Neural progenitor cell (in vitro differentiated cells): ENCODE data around the gene TP63. TPM values are rescaled to one million over a fixed set of nuclear protein-coding genes. Genes with fewer than 3 reads are reported as not detected.

ENCODE experiments used
- DNase-seq: peaks from one replicate; pipeline ENCODE4 v3.0.0-alpha.2; 2016; ENCODE audit warnings: low spot score
- H2AFZ ChIP-seq: fragments of 200-600 bp; sonication (generic); replicated peaks from 2 replicates; pipeline ENCODE4 v1.6.1; 2016; ENCODE audit warnings: antibody characterized with exemption
- H3F3A ChIP-seq: fragments of 200-600 bp; sonication (generic); 2 replicates; pipeline ENCODE4 v1.6.1; 2016; ENCODE audit warnings: antibody characterized with exemption, low read depth
- H3K27ac ChIP-seq: fragments of 200-600 bp; sonication (generic); 2 replicates; pipeline ENCODE4 v1.5.1; 2016; ENCODE audit warnings: mild to moderate bottlenecking
- H3K27me3 ChIP-seq: fragments of 200-600 bp; sonication (generic); 2 replicates; pipeline ENCODE4 v1.6.1; 2016; ENCODE audit warnings: mild to moderate bottlenecking, moderate library complexity
- H3K36me3 ChIP-seq: fragments of 200-600 bp; sonication (generic); 2 replicates; pipeline ENCODE4 v1.5.1; 2016
- H3K4me1 ChIP-seq: fragments of 200-600 bp; sonication (generic); 2 replicates; pipeline ENCODE4 v1.6.1; 2016; ENCODE audit warnings: mixed run types
- H3K4me2 ChIP-seq: fragments of 200-600 bp; sonication (generic); 2 replicates; pipeline ENCODE4 v1.6.1; 2016
- H3K4me3 ChIP-seq: fragments of 200-600 bp; sonication (generic); 2 replicates; pipeline ENCODE4 v1.5.1; 2016
- H3K79me2 ChIP-seq: fragments of 200-600 bp; sonication (generic); 2 replicates; pipeline ENCODE4 v1.6.1; 2016; ENCODE audit warnings: low read depth
- H3K9ac ChIP-seq: fragments of 200-600 bp; sonication (generic); 2 replicates; pipeline ENCODE4 v1.6.1; 2016
- H3K9me3 ChIP-seq: fragments of 200-600 bp; sonication (generic); 2 replicates; pipeline ENCODE4 v1.5.1; 2016; ENCODE audit warnings: low read depth
- H4K20me1 ChIP-seq: fragments of 200-600 bp; sonication (generic); 2 replicates; pipeline ENCODE4 v1.6.1; 2016; ENCODE audit warnings: low read depth
- H3K27ac Mint-ChIP-seq: 3 replicates; pipeline ENCODE4 v1.8.0; 2021; ENCODE audit warnings: mixed read lengths
- H3K27me3 Mint-ChIP-seq: 2 replicates; pipeline ENCODE4 v1.8.0; 2022; ENCODE audit warnings: low read depth, mild to moderate bottlenecking, inconsistent platforms, moderate library complexity, mixed read lengths; ENCODE audit not compliant: insufficient read depth
- H3K36me3 Mint-ChIP-seq: 3 replicates; pipeline ENCODE4 v1.8.0; 2021; ENCODE audit warnings: mixed read lengths
- H3K4me1 Mint-ChIP-seq: 3 replicates; pipeline ENCODE4 v1.8.0; 2021; ENCODE audit warnings: mixed read lengths
- H3K4me3 Mint-ChIP-seq: 3 replicates; pipeline ENCODE4 v1.8.0; 2021; ENCODE audit warnings: mild to moderate bottlenecking, moderate library complexity, mixed read lengths
- H3K9me3 Mint-ChIP-seq: 3 replicates; pipeline ENCODE4 v1.8.0; 2020; ENCODE audit warnings: mixed read lengths
- EZH2 ChIP-seq: fragments of 200-600 bp; sonication (generic); IDR thresholded peaks from 2 replicates; pipeline ENCODE4 v1.6.1; 2017; ENCODE audit warnings: antibody characterized with exemption, mild to moderate bottlenecking, moderate library complexity
- EZH2phosphoT487 ChIP-seq: fragments of 200-600 bp; sonication (generic); IDR thresholded peaks from 2 replicates; pipeline ENCODE4 v1.6.1; 2017; ENCODE audit warnings: antibody characterized with exemption
- total RNA-seq: library from RNA; depleted of rRNA; stranded (reverse); fragments of >200 nt; gene quantifications from 2 replicates; pipeline ENCODE4 v1.2.3, GENCODE V29; 2015; ENCODE audit warnings: low replicate concordance
- TF ChIP-seq, protein P1 (sequence below): fragments of 200-600 bp; sonication (generic); IDR thresholded peaks from 2 replicates; pipeline ENCODE4 v1.5.1; 2017; ENCODE audit warnings: antibody characterized with exemption, mild to moderate bottlenecking

TP63 gene
- total RNA-seq, 1 donor from 2014 or later = 0.62 TPM

DNA sequence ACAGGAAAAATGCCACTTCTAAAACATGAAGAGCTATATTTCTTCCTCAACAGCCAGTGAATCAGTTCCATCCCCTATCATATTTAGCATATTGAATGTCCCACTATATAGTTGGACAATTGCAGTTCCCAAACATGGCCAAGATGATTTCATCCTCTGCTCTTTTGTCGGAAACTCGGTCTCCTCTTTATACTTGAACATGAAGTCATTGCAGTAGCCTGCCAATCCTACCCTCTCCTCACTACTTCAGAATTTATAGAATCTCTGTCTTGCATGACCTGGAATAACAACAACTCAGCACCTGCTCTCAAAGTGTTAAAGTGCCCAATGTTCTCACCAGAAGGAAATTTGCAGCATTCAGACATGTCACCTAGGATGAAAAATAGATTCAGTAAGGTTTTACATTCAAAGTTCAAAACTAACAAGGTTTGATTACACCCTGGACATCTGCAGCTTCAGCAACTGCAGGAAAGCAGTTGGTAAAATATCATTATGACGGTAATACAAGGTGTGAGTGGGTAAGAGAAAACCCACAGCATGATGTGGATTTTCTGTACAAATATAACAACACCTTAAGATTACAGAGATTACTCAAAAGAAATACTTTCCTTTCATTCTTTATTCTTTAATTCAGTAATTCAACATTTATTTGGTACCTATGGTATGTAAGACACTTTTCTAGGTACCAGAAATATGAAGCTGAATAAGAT lies 52.5 kb downstream of the TP63 start:
- no peaks in the 10 kb centered on the region for H3K9me3 Mint-ChIP-seq
- DNase-seq = no peak
- H2AFZ ChIP-seq = no peak overlapping the region
- no peaks in the 10 kb centered on the region for H4K20me1 ChIP-seq
- H3K36me3 Mint-ChIP-seq = no peaks in the 10 kb centered on the region
- H3K4me1 Mint-ChIP-seq = no peaks in the 10 kb centered on the region
- no peak overlapping the region for H3K27ac ChIP-seq
- no peaks in the 10 kb centered on the region for H3F3A ChIP-seq
- no peak overlapping the region for H3K9ac ChIP-seq
- no peak overlapping the region for H3K4me2 ChIP-seq
- H3K79me2 ChIP-seq = no peaks in the 10 kb centered on the region
- no peak overlapping the region for H3K4me3 Mint-ChIP-seq
- H3K9me3 ChIP-seq = no peaks in the 10 kb centered on the region
- no peak overlapping the region for H3K4me3 ChIP-seq
- H3K36me3 ChIP-seq = no peaks in the 10 kb centered on the region
- H3K27me3 Mint-ChIP-seq = no peaks in the 10 kb centered on the region
- no peaks in the 10 kb centered on the region for H3K27me3 ChIP-seq
- TF ChIP-seq EZH2 = no peak
- no peak for TF ChIP-seq EZH2phosphoT487
- TF ChIP-seq, protein P1, sequence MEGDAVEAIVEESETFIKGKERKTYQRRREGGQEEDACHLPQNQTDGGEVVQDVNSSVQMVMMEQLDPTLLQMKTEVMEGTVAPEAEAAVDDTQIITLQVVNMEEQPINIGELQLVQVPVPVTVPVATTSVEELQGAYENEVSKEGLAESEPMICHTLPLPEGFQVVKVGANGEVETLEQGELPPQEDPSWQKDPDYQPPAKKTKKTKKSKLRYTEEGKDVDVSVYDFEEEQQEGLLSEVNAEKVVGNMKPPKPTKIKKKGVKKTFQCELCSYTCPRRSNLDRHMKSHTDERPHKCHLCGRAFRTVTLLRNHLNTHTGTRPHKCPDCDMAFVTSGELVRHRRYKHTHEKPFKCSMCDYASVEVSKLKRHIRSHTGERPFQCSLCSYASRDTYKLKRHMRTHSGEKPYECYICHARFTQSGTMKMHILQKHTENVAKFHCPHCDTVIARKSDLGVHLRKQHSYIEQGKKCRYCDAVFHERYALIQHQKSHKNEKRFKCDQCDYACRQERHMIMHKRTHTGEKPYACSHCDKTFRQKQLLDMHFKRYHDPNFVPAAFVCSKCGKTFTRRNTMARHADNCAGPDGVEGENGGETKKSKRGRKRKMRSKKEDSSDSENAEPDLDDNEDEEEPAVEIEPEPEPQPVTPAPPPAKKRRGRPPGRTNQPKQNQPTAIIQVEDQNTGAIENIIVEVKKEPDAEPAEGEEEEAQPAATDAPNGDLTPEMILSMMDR = no peak
- H3K27ac Mint-ChIP-seq = no peak overlapping the region
- H3K4me1 ChIP-seq = peaks cover 4% of the 10 kb centered on the region

DNA sequence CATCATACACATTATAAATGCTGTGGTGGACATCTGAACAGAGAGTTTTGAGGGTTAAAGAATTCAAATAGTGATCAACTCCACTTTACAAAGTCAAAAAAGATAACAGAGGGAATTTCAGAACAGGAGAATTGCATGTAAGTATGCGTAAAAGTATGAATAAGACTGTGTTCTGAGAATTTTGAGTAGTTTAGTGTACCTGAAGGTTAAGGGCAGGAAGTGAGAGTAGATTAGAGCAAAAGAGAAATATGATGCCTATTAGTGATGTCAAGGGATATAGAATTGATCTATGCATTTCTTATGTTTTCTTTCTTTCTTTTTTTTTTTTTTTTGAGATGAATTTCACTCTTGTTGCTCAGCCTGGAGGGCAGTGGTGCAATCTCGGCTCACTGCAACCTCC lies 53.1 kb downstream of the TP63 start:
- TF ChIP-seq EZH2phosphoT487 = no peak
- TF ChIP-seq, protein P1 = no peak
- no peak for TF ChIP-seq EZH2
- no peaks in the 10 kb centered on the region for H3K9me3 Mint-ChIP-seq
- DNase-seq = no peak
- H3K27me3 Mint-ChIP-seq = no peaks in the 10 kb centered on the region
- H3K4me2 ChIP-seq = no peak overlapping the region
- H2AFZ ChIP-seq = no peak overlapping the region
- H3F3A ChIP-seq = no peaks in the 10 kb centered on the region
- peaks cover 4% of the 10 kb centered on the region for H3K4me1 ChIP-seq
- no peaks in the 10 kb centered on the region for H3K9me3 ChIP-seq
- H3K4me1 Mint-ChIP-seq = no peaks in the 10 kb centered on the region
- no peak overlapping the region for H3K27ac ChIP-seq
- no peaks in the 10 kb centered on the region for H3K27me3 ChIP-seq
- no peak overlapping the region for H3K4me3 Mint-ChIP-seq
- H3K27ac Mint-ChIP-seq = no peak overlapping the region
- H3K36me3 Mint-ChIP-seq = no peaks in the 10 kb centered on the region
- no peaks in the 10 kb centered on the region for H4K20me1 ChIP-seq
- no peak overlapping the region for H3K9ac ChIP-seq
- no peaks in the 10 kb centered on the region for H3K79me2 ChIP-seq
- H3K4me3 ChIP-seq = no peak overlapping the region
- H3K36me3 ChIP-seq = no peaks in the 10 kb centered on the region

DNA sequence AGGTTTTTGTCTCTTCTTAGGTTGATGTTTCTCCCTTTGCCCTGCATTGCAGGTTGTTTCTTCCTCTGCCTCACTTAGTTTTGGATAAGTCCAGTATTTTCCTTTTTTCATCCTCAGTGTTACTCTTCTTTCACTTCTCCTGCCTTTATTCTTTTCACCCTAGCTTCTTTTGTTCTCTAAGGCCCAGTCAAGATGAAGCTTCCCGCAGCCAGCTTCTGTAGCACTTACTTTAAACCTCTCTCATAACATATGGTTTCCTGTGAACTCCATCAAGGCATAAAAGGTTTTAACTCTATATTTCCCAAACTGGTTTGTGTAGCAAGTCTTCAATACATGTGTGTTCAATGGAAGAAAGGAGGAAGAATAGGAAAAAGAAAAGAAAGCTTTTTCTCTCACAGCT lies 54.1 kb downstream of the TP63 start:
- Histone ChIP-seq H3K4me1 (peaks cover 4% of the 10 kb centered on the region), H3K36me3 (no peaks in the 10 kb centered on the region), H3K27me3 (no peaks in the 10 kb centered on the region), H3K4me3 (no peak overlapping the region), H3K79me2 (no peaks in the 10 kb centered on the region), H3F3A (no peaks in the 10 kb centered on the region), H3K4me2 (no peak overlapping the region), H3K9ac (no peak overlapping the region), H3K9me3 (no peaks in the 10 kb centered on the region), H4K20me1 (no peaks in the 10 kb centered on the region), H3K27ac (no peak overlapping the region), H2AFZ (peak overlapping the region; percentile 32)
- H3K4me3 Mint-ChIP-seq = no peak overlapping the region
- no peaks in the 10 kb centered on the region for H3K4me1 Mint-ChIP-seq
- no peaks in the 10 kb centered on the region for H3K27me3 Mint-ChIP-seq
- no peaks in the 10 kb centered on the region for H3K9me3 Mint-ChIP-seq
- TF ChIP-seq, protein P1 = no peak
- TF ChIP-seq EZH2 = no peak
- TF ChIP-seq EZH2phosphoT487 = no peak
- no peaks in the 10 kb centered on the region for H3K36me3 Mint-ChIP-seq
- H3K27ac Mint-ChIP-seq = no peak overlapping the region
- DNase-seq = no peak
